ES-I3 (cell line): ENCODE data around the gene DYSF.

Experiments
- H3K36me3 ChIP-seq: 2 replicates; pipeline ENCODE4 v1.6.1; 2013; ENCODE audit warnings: mild to moderate bottlenecking, low read length, control low read depth, moderate library complexity; ENCODE audit not compliant: insufficient read depth
- H3K4me1 ChIP-seq: 2 replicates; pipeline ENCODE4 v1.6.1; 2013; ENCODE audit warnings: mild to moderate bottlenecking, control low read depth, low read length; ENCODE audit not compliant: insufficient read depth
- H3K9ac ChIP-seq: 2 replicates; pipeline ENCODE4 v1.6.1; 2013; ENCODE audit warnings: low read depth, mild to moderate bottlenecking, low read length, moderate library complexity
- H3K9me3 ChIP-seq: 2 replicates; pipeline ENCODE4 v1.6.1; 2013; ENCODE audit warnings: mild to moderate bottlenecking, low read length, moderate library complexity; ENCODE audit not compliant: control insufficient read depth, insufficient read depth

The DYSF gene

GRCh38 chr2:71665168-71666093, 212.1 kb downstream of the DYSF start:
- Histone ChIP-seq H3K9ac (no peak overlapping the region), H3K4me1 (no peaks in the 10 kb centered on the region), H3K36me3 (no peaks in the 10 kb centered on the region), H3K9me3 (no peaks in the 10 kb centered on the region)

DNA sequence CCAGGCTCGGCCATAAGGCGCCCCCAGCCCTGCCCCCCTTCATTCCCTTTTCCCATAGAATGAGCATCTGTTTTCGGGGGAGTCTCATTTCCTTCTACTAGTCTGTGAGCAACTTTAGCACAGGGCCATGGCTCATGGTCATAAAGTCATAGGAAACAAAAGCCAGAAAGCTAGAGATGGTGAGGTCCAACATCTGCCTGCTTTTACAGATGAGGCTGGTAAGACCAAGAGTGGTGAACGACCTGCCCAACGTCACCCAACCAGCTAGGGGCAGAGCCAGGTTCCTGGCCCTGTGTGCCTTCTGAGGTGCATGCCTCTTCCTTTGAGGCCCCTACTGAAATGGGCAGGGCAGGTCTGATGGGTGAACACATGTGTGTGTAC, 212.7 kb downstream of the DYSF start:
- Histone ChIP-seq H3K4me1 (no peaks in the 10 kb centered on the region), H3K9ac (no peak overlapping the region), H3K36me3 (no peaks in the 10 kb centered on the region), H3K9me3 (no peaks in the 10 kb centered on the region)

DNA sequence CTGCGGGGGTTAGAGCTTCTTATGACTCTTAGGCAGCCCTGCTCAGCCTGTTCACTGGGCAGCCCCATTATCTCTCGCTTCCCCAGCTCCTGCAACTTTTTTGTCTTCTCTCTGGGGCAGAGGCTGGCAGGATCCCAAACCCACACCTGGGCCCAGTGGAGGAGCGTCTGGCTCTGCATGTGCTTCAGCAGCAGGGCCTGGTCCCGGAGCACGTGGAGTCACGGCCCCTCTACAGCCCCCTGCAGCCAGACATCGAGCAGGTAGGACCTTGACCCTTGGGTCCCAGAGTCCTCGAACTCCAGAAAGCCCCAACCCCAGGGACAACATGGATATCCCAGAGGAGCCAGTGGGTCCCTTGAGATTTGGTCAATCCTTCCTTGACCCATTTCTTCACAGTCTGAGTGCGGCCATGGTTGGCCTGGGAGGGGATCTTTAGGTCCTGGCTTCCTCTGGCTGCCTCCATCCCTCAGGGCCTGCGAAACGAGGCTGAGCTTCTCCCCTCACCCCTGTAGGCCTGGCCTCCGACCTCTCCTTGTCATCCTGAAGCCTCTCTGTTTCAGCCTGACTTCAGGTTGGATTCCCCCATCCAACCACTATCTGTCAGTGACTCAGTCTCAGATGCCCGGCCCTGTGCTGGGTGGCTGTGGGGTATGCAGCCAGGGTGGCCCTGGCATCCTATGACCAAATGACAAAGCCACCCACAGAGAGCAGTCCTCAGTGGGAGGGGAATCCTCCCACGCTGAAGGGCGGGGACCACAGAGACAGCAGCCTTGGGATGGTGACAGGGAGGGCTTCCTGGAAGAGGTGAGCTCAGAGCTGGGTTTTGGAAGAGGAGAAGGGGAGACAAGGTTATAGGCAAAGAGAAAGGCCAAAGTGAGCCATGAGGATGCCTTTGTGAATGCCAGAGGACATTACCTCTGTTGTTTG, 214.2 kb downstream of the DYSF start:
- H3K4me1 ChIP-seq, result no peaks in the 10 kb centered on the region
- H3K9me3 ChIP-seq, result no peaks in the 10 kb centered on the region
- H3K9ac ChIP-seq, result no peak overlapping the region
- H3K36me3 ChIP-seq, result no peaks in the 10 kb centered on the region

- no peaks in the 10 kb centered on the region for H3K9me3 ChIP-seq
- H3K36me3 ChIP-seq, result no peaks in the 10 kb centered on the region
- H3K4me1 ChIP-seq, result no peaks in the 10 kb centered on the region
- no peak overlapping the region for H3K9ac ChIP-seq
These were observed 215.1 kb downstream of the DYSF start for GRCh38 chr2:71668326-71669057.

- no peaks in the 10 kb centered on the region for H3K9me3 ChIP-seq
- no peaks in the 10 kb centered on the region for H3K4me1 ChIP-seq
- no peaks in the 10 kb centered on the region for H3K36me3 ChIP-seq
- no peak overlapping the region for H3K9ac ChIP-seq
These were observed 215.7 kb downstream of the DYSF start for GRCh38 chr2:71669058-71669456.

- no peaks in the 10 kb centered on the region for H3K9me3 ChIP-seq
- no peak overlapping the region for H3K9ac ChIP-seq
- H3K4me1 ChIP-seq, result no peaks in the 10 kb centered on the region
- H3K36me3 ChIP-seq, result no peaks in the 10 kb centered on the region
These were observed 216.5 kb downstream of the DYSF start for GRCh38 chr2:71669628-71670429.

DNA sequence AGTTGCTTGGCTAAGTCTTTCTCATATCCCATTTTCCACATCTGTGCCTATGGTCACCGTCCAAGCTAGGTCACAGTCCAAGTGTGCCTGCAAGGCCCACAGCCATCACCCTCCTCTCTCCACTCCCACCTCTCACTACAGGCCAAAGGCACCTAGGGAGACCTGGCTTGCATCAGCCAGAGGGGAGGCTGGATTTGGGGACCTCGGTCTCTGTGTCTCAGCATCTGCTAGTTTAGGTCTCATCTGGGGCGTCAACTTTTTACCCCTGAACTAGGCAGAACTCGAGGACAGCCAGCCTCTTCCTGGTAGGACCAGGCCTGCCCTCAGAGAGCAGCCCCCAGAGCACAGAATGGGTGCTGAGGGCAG, 217.1 kb downstream of the DYSF start:
- Histone ChIP-seq H3K9ac (no peak overlapping the region), H3K4me1 (no peaks in the 10 kb centered on the region), H3K36me3 (no peaks in the 10 kb centered on the region), H3K9me3 (no peaks in the 10 kb centered on the region)

DNA sequence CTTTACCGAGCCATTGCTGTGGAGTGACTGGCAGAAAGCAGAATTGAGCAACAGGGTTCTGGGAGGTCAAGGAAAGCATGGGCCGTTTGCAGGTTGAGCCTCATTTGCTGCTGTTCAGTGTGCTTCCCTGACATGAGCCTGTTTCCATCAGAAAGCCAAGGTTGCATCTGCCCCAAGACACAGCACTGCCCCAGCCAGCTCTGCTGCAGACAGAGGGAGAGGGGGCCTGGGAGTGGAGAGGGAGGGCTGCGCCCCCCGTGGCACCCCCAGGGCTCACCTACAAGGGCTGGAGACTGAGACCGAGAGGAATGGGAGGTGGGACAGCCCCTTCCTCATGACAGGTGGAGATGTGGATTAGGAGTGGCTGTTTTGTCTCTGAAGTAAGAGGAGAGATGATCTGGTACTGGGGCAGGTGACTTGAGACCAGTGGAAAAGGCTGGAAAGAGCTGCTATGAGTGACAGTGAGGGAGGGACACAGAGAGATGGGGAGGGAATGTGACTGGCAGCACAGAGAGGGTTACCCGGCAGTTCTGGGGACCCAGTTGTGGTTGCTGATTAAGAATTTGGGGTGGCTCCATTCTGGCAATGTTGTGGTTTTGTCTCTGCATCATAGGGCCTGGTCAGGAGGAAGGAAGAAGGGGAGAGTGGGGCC, 218.0 kb downstream of the DYSF start:
- Histone ChIP-seq H3K36me3 (no peaks in the 10 kb centered on the region), H3K4me1 (no peaks in the 10 kb centered on the region), H3K9me3 (no peaks in the 10 kb centered on the region), H3K9ac (no peak overlapping the region)

DNA sequence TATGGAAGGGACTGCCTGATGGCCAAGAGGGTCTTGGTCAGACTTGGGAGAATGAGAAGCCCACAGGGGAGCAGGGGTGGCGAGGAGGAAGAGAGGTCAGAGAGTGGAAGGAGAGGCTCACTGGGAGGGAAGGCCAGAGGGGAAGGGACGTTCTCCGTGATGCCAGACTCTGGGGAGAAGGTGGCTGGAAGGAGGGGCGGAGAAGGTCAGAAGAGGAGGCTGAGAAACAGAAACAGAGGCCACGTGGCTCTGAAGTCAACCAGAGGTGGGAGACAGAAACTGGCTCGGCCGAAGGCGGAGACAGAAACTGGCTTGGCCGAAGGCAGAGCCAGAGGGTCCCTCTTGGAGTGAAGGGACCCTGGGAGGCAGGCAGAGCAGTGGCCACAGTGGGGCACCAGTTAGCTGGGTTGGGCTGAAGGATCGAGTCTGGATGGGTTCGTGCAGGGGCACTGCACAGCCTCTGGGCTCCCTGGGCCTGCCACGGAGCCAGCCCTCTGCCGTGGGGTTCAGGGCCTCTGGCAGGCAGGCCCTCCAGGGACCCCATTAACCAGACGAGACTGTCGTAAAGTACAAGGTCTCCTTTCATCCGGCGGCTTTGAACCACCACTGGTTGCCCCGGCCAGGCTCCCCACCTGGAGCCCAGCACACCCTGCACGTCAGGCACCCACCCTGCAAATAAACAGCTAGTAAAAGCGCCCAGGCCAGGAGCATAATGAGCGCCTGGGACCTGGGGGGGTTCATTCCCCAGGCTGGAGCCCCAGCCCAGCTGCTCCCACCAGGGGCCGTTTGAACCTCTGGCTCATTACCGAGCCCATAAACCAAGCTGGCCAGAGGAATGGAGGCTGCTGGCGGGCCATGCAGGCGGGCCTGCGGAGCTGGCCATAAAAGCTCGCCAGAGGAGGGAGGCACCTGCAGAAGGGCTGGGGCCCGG, 218.8 kb downstream of the DYSF start:
- H3K36me3 ChIP-seq, result no peaks in the 10 kb centered on the region
- no peaks in the 10 kb centered on the region for H3K4me1 ChIP-seq
- H3K9me3 ChIP-seq, result no peaks in the 10 kb centered on the region
- no peak overlapping the region for H3K9ac ChIP-seq

DNA sequence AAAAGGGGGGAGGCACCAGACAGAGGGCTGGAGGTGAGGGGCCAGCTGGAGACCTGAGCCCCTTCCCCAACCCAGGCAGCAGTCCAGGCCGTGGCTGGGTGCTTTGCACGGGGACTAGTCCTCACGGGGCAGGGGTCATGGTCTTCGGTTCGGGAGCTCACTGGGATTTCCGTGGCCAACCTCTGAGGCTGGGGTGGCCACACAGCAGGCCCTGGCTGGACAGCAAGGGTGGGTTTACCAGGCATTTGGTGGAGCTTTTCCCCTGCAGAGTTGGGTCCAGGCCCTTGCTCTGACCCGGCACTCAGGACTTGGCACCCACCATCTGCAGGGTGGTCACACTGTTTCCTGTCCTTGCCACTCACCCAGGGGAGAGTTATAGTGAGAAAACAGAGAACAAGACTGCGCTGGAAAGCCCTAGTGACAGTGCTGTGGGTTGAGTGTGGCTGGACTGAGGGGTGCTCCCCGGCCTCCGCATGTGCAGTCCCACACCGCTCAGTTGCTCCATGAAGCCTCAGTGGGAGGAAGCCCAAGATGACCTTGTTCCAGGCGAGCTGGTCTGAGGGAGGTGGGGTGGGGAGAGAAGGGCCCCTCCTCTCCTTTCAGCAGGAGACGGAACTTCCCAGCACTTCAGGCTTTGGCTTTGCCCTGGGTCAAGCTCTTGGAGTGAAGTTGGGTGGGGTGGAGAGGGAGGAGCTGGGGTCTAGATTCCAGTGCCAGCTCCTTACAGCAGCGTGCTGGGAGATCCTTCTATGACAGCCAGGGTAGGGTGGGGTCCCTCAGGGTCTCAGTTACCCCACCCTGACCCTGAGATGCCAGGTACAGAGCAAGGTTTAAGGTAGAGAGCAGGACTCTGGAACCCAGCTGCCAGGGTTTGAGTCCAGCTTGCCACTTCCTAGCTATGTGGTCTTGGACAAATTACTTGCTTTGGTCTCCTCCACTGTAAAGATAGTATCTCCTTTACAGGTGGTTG, 219.8 kb downstream of the DYSF start:
- no peaks in the 10 kb centered on the region for H3K9me3 ChIP-seq
- no peaks in the 10 kb centered on the region for H3K4me1 ChIP-seq
- H3K36me3 ChIP-seq, result no peaks in the 10 kb centered on the region
- no peak overlapping the region for H3K9ac ChIP-seq

GRCh38 chr2:71674158-71674851, 220.9 kb downstream of the DYSF start:
- no peaks in the 10 kb centered on the region for H3K4me1 ChIP-seq
- no peak overlapping the region for H3K9ac ChIP-seq
- H3K9me3 ChIP-seq, result no peaks in the 10 kb centered on the region
- H3K36me3 ChIP-seq, result no peaks in the 10 kb centered on the region
